Retinal pigment epithelial cell (primary cell): ENCODE data around the gene DNAH5.
A peak's percentile ranks its signal among the peaks of the same experiment; 100 is the strongest.

Experiments
- DNase-seq: peaks from one replicate; pipeline ENCODE4 v3.0.0-alpha.2; 2010; ENCODE audit warnings: low read depth
- H3K4me3 ChIP-seq: 2 replicates; pipeline ENCODE4 v1.5.1; 2011; ENCODE audit warnings: mild to moderate bottlenecking, low read length, control low read depth, moderate library complexity
- CTCF ChIP-seq: conservative IDR thresholded peaks from 2 replicates; pipeline ENCODE4 v1.5.1; 2011; ENCODE audit warnings: low read depth, low read length, control low read depth, inconsistent platforms

DNAH5 gene

GRCh38 chr5:13739479-13739878 is 205.0 kb downstream of the DNAH5 start:
- DNase-seq: no peak
- no peak overlapping the region for H3K4me3 ChIP-seq
- TF ChIP-seq CTCF: no peak

GRCh38 chr5:13735691-13736090 is 208.8 kb downstream of the DNAH5 start:
- H3K4me3 ChIP-seq: no peak overlapping the region
- no peak for DNase-seq
- TF ChIP-seq CTCF: no peak

DNA sequence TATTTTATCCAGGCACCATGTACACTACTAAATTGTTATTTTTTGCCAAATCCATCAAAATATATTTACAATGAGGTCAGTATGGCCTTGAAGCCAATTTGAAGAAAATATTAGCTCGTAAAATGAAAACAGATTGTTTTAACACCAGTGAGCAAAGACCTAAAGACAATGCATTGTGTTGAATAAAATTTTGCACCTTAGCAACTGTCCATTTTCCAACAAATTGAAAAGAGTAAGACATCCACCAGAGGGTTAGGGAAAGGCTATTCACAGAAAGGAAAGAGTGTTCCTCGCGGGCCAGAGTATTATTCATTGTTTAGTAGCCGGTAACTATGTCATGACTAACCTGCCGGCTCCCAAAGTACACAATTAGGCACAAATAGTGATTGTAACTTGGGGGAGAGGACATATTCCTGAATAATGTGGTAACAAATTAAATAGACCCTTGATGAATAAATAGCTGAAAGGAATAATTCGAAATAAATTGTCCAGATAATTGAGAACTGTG is 213.3 kb downstream of the DNAH5 start:
- no peak for TF ChIP-seq CTCF
- no peak overlapping the region for H3K4me3 ChIP-seq
- no peak for DNase-seq

- TF ChIP-seq CTCF: no peak
- no peak for DNase-seq
- H3K4me3 ChIP-seq: no peak overlapping the region
Observed at GRCh38 chr5:13708906-13709305, 235.6 kb downstream of the DNAH5 start.

DNA sequence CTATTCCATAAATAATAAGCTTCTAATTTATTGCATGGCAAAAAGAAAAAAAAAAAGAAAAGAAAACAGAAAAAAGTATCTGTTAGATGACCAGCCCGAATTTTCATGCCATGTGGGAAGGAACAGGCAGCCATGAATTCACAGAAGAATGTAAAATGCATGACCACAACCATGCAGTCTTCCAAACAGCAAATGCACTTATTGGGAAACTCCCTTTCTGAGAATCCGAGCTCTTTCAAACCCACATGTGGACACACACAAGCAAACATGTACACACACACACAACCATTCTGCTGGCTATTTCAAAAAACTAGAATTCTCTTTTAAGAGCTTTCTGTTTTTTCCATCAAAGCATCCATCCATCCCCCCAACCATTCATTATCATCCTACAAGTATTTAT is 236.1 kb downstream of the DNAH5 start:
- no peak for DNase-seq
- no peak for TF ChIP-seq CTCF
- no peak overlapping the region for H3K4me3 ChIP-seq

DNA sequence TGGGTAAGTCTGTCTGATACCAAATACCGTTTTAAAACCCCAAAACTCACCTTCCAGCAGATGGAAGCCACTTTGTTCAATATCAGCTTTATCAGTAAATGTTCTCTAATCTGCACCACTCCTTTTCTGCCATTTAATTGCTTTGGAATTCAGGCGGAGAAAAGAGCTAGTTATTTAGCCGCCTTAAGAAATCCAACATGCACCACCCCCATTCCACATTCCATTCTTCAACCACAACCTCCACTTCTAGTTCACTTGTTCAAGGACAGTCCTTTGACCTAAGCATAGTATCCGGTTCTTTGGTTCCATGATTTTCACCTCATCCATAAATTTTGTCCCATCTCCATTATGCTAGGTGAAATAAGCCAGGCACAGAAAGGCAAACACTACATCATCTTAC is 240.1 kb downstream of the DNAH5 start:
- no peak for TF ChIP-seq CTCF
- peak; percentile 1 for DNase-seq
- H3K4me3 ChIP-seq: no peak overlapping the region

- H3K4me3 ChIP-seq: no peak overlapping the region
- TF ChIP-seq CTCF: no peak
- no peak for DNase-seq
Observed at GRCh38 chr5:13700626-13701025, 243.9 kb downstream of the DNAH5 start.
